Activated CD4-positive, CD25-positive, alpha-beta regulatory T cell treated with anti-CD3 and anti-CD28 coated beads, Interleukin-2, amount 50 U/mL, for 24 hours (primary cell): ENCODE results near the gene FEM1A.
"Not testable (repeated sequence)": the region's sequence is repeated elsewhere in the genome, so short reads cannot be mapped to it uniquely, and the experiment has no call there.

Source experiments
- ATAC-seq, 2 donors: fragments of 150-1000 bp; cut with Tn5 transposase; one replicate each; pipeline ENCODE4 v1.10.0; 2021; ENCODE audit warnings: mild to moderate bottlenecking in 1 of 2, moderate library complexity in 1 of 2

Gene FEM1A

DNA sequence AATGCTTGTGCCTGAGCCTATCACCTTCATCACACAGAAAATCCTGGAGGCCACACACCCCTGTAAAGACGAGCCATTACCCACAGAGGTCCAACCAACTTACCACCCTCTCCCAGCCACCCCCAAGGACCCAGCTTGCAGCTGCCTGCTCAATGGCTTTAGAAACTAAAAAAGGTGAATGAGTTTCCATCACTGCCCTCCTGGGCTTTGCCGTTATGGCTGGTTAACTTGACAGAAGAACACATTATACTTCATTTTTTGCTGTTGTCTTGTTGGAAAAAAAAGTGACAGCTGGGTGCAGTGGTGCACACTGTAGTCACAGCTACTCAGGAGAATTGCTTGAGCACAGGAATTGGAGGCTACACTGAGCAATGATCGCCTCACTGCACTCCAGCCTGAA, 17.4 kb upstream of the FEM1A start:
- ATAC-seq: no peak

GRCh38 chr19:4775627-4776152, 15.8 kb upstream of the FEM1A start:
- no peak for ATAC-seq

DNA sequence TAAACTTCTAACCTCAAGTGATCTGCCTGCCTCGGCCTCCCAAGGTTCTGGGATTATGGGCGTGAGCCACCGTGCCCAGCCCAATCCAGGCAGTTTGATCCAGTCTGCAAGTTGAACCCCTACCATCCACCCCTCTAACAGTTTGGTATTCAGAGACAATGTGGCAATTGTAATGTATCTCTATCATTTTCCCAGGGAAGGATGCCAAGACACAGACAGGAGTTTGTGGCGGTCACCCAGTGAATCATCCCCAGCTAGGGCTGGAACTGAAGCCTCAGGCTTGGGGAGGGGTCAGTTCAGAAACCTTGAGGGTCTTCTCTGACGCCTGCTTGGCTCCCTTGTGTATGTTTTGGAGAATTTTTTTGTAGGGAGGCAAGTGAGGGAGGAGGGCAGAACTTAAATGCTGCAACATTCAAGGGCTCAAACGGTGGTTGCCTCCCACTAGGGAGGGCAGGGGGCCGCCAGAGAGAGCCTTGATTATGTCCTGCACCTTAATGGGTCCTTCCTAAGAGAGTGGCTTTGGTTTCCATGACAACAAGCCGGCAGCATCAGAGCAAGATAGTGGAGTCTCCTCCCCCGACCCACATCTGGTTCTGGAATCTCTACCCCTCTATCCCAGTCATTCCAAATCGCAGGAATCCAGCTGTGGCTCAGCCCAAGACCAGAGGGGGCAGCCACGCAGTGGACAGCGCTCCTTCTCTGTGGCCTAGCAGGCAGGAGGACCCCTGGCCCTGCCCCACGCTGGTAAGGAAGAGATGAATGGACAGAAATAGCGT, 14.9 kb upstream of the FEM1A start:
- no peak for ATAC-seq

DNA sequence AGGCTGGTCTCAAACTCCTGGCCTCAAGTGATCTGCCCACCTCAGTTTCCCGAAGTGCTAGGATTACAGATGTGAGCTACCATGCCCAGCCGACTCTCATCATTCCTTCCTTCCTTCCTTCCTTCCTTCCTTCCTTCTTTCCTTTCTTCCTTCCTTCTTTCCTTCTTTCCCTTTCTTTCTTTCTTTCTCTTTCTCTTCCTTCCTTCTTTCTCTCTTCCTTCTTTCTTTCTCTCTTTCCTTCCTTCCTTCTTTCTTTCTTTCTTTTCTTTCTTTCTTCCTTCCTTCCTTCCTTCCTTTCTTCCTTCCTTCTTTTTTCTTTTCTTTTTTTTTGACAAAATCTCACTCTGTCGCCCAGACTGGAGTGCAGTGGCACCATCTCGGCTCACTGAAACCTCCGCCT, 13.4 kb upstream of the FEM1A start:
- not testable (repeated sequence) for ATAC-seq

- ATAC-seq: no peak
Observed at GRCh38 chr19:4780860-4781259, 10.7 kb upstream of the FEM1A start.

DNA sequence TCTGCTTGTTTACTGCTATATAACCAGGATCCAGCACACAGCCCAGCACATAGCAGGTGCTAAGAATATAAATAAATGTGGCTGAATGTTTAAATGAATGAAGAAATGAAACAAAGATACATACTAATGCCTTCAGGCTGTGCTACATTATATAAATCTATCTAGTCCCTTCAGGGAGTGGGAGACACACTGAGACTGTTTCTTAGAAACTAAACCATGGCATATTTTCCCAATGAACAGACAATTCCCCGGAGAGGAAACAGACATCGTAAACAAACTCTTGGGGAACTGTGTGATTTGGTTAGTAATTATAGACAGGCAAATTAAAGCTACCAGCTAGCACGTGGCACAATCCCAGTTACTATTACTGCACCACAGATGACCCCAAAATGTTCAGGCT, 9.7 kb upstream of the FEM1A start:
- ATAC-seq: no peak

DNA sequence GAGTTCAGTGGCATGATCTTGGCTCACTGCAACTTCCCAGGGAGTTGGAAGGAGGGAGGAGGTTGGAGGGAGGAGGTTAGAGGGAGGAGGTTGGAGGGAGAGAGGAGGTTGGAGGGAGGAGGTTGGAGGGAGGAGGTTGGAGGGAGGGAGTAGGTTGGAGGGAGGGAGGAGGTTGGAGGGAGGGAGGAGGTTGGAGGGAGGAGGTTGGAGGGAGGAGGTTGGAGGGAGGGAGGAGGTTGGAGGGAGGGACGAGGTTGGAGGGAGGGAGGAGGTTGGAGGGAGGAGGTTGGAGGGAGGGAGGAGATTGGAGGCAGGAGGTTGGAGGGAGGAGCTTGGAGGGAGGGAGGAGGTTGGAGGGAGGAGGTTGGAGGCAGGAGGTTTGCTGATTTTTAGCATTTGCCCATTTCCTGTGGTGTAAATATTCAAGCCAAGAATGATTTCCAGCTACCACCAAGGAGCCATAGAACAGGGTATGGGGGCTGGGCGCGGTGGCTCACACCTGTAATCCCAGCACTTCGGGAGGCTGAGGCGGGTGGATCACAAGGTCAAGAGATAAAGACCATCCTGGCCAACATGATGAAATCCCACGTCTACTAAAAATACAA, 5.0 kb upstream of the FEM1A start:
- ATAC-seq: not testable (repeated sequence)

GRCh38 chr19:4792019-4792865, 708 bp downstream of the FEM1A start:
- not testable (repeated sequence) for ATAC-seq

DNA sequence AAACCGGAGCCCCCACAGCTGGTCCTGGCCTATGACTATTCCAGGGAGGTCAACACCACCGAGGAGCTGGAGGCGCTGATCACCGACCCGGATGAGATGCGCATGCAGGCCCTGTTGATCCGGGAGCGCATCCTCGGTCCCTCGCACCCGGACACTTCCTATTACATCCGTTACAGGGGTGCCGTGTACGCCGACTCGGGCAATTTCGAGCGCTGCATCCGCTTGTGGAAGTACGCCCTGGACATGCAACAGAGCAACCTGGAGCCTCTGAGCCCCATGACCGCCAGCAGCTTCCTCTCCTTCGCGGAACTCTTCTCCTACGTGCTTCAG, 1.3 kb downstream of the FEM1A start:
- ATAC-seq: not testable (repeated sequence)

DNA sequence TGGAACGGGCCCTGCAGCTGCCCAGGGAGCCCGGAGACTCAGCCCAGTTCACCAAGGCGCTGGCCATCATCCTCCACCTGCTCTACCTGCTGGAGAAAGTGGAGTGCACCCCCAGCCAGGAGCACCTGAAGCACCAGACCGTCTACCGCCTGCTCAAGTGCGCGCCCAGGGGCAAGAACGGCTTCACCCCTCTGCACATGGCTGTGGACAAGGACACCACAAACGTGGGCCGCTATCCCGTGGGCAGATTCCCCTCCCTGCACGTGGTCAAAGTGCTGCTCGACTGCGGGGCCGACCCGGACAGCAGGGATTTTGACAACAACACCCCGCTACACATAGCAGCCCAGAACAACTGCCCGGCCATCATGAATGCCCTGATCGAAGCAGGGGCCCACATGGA, 1.7 kb downstream of the FEM1A start:
- ATAC-seq: not testable (repeated sequence)

- no peak for ATAC-seq
Observed at GRCh38 chr19:4794971-4795370, 3.4 kb downstream of the FEM1A start.

DNA sequence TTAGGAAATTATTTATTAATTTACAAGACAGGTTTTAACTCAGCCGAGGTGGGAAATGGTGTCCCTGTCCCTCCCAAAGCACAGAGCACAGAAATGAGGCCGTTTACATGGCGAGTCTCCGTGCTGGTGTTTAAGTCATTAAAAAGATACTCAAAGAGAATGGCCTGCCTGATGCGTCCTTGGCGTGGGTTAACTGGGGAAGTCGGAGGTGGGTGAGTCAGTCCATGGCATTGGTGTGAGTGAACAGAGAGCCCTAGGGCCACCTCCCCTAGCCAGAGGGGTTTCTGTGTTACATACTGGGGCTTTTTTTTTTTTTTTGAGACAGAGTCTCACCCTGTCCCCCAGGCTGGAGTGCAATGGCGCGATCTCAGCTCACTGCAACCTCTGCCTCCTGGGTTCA, 3.9 kb downstream of the FEM1A start:
- no peak for ATAC-seq

DNA sequence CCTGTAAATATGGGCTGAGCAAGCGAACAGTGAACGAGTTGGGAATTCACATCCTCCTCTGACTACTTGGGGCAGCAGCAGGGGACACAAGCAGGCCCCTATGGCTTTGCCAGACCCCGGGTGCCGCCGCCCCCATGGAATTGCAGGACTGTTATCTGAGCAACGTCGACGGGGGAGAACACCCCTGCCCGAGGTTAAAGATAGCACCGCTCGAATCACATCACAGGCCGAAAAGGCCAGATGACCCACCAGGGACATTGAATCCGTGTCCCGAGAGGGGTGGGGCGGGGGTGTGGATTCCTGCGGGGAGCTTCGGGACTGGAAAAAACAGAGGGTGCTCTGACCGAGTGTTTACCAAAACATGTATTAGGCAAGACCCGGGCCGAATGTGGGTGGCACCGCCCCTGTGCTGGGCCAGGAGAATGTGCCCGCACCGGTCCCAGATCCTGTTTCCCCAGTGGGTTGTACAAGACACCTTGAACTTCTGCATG, 9.1 kb downstream of the FEM1A start:
- no peak for ATAC-seq

DNA sequence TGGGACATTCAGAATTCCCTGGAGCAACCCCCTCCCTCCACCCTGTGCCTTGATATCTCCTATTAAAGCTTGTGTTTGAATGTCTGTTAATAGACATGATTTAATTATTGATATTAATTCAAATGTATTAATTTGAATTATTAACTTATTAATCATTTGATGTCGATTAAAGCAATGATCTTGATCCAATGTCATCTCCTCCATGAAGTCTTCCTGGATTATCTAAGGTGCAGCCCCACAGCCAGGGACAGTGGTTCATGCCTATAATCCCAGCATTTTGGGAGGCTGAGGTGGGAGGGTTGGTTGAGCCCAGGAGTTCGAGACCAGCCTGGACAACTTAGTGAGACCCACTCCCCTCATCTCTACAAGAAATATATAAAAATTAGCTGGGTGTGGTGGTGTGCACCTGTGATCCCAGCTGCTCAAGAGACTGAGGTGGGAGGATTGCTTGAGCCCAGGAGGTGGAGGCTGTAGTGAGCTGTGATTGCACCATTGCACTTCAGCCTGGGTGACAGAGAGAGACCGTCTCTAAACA, 9.6 kb downstream of the FEM1A start:
- no peak for ATAC-seq

GRCh38 chr19:4802711-4803110, 11.2 kb downstream of the FEM1A start:
- no peak for ATAC-seq

DNA sequence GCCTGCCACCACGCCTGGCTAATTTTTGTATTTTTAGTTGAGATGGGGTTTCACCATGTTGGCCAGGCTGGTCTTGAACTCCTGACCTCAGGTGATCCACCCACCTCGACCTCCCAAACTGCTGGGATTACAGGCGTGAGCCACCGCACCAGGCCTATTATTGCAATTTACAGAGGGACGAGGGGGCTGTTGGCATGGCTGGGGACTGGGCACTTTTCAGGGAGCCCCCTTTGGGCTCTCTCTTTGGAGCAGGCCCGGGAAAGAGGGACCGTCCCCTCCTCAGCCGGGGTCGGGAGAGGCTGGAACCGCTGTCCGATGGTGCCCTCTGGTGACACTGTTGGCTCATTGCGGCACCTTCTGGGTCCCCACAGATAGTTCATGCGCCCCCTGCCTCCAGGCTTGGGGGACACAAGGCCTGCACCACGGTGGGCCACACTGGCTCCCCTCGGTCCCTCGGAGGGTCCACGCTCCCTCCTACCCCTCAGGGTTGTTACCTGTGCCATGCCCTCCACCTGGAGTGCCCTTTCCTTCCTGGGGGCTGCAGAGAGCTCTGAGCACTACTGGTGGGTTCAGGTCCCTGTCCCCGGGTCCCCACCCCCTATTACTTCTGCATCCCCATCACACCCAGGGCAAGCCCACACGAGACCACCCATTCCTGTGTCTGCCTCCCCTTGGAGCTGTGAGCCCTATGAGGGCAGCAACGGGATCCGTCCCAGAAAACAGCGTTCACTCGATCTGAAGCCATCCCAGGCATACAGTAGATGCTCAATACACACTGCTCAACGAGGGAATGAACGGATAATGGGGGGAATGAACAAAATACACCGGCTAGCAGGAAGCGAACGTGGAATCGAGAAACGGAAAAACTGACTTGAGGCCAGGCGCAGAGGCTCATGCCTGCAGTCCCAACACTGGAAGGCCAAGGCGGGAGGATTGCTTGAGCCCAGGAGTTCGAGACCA, 12.5 kb downstream of the FEM1A start:
- ATAC-seq: peak; percentile 72 to 85

DNA sequence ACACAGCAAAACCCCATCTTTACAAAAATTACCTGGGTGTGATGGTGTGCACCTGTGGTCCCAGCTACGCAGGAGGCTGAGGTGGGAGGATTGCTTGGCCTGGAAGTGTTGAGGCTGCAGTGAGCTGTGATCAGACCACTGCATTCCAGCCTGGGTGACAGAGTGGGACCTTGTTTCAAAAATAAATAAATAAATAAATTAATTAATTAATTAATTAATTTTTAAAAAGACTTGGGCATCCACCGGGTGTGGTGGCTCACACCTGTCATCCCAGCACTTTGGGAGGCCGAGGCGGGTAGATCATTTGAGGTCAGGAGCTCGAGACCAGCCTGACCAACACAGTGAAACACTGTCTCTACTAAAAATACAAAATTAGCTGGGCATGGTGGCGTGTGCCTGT, 13.6 kb downstream of the FEM1A start:
- ATAC-seq: not testable (repeated sequence)

GRCh38 chr19:4806384-4806783, 14.8 kb downstream of the FEM1A start:
- no peak for ATAC-seq

- ATAC-seq: no peak
Observed at GRCh38 chr19:4807188-4807587, 15.7 kb downstream of the FEM1A start.

- peak; percentile 73 to 74 for ATAC-seq
Observed at GRCh38 chr19:4811328-4812131, 20.0 kb downstream of the FEM1A start.
